CD14-positive monocyte (primary cell): Measurements from ENCODE around the gene FAF2. TPM values are rescaled to one million over a fixed set of nuclear protein-coding genes. Genes with fewer than 3 reads are reported as not detected.

Experiments
- DNase-seq, 3 donors: peaks; one replicate each; pipeline ENCODE4 v3.0.0-alpha.2; 2011 to 2022
- H2AFZ ChIP-seq: 2 replicates; pipeline ENCODE4 v1.6.0; 2012; ENCODE audit warnings: mild to moderate bottlenecking, low read depth, low read length, inconsistent platforms; ENCODE audit not compliant: insufficient read depth, poor library complexity, severe bottlenecking
- H3K27ac ChIP-seq, 2 donors: 1 replicate in 1 of 2; 2 replicates in 1 of 2; pipeline ENCODE4 v1.5.1; 2012 to 2013; ENCODE audit warnings: low read length in 2 of 2, control low read depth in 1 of 2, inconsistent platforms in 1 of 2, low read depth in 1 of 2, mild to moderate bottlenecking in 1 of 2
- H3K27me3 ChIP-seq, 2 donors: one replicate each; pipeline versions ENCODE4 v1.6.0 to v1.6.1; 2011 to 2013; ENCODE audit warnings: low read length in 2 of 2; ENCODE audit not compliant: control insufficient read depth in 2 of 2, insufficient read depth in 2 of 2
- H3K36me3 ChIP-seq, 2 donors: replicated peaks in 1 of 2; 1 replicate in 1 of 2; 2 replicates in 1 of 2; pipeline versions ENCODE4 v1.5.1 to v1.6.1; 2012 to 2013; ENCODE audit warnings: low read length in 2 of 2, control low read depth in 1 of 2, inconsistent platforms in 1 of 2, mild to moderate bottlenecking in 1 of 2; ENCODE audit not compliant: insufficient read depth in 2 of 2, control insufficient read depth in 1 of 2
- H3K4me1 ChIP-seq, 2 donors: 1 replicate in 1 of 2; 2 replicates in 1 of 2; pipeline versions ENCODE4 v1.5.1 to v1.6.1; 2012 to 2013; ENCODE audit warnings: low read length in 2 of 2, control low read depth in 1 of 2, inconsistent platforms in 1 of 2, mild to moderate bottlenecking in 1 of 2, moderate library complexity in 1 of 2; ENCODE audit not compliant: insufficient read depth in 2 of 2, control insufficient read depth in 1 of 2
- H3K4me2 ChIP-seq: replicated peaks from 2 replicates; pipeline ENCODE3; 2012; ENCODE audit warnings: low read length, moderate library complexity, mild to moderate bottlenecking; ENCODE audit not compliant: poor library complexity, severe bottlenecking; ENCODE audit errors: extremely low read depth
- H3K4me3 ChIP-seq, 3 experiments: fragments of 200-600 bp in 1 of 3; sonication (generic) in 1 of 3; replicated peaks in 1 of 3; 1 replicate in 2 of 3; 2 replicates in 1 of 3; pipeline ENCODE4 v1.5.1; 2011 to 2013; ENCODE audit warnings: low read length in 3 of 3, mild to moderate bottlenecking in 3 of 3, control low read depth in 2 of 3, low read depth in 2 of 3, inconsistent platforms in 1 of 3, moderate library complexity in 1 of 3
- H3K79me2 ChIP-seq: 2 replicates; pipeline ENCODE4 v1.6.0; 2012; ENCODE audit warnings: mild to moderate bottlenecking, control low read depth, inconsistent platforms, low read length, moderate library complexity; ENCODE audit not compliant: insufficient read depth
- H3K9ac ChIP-seq: 2 replicates; pipeline ENCODE4 v1.6.0; 2017; ENCODE audit warnings: low read length, mild to moderate bottlenecking; ENCODE audit not compliant: insufficient read depth, poor library complexity, severe bottlenecking
- H3K9me3 ChIP-seq, 2 donors: replicated peaks in 1 of 2; 1 replicate in 1 of 2; 2 replicates in 1 of 2; pipeline versions ENCODE4 v1.5.1 to v1.6.1; 2012 to 2013; ENCODE audit warnings: low read length in 2 of 2, control low read depth in 1 of 2; ENCODE audit not compliant: control insufficient read depth in 1 of 2, insufficient read depth in 1 of 2
- H4K20me1 ChIP-seq: 2 replicates; pipeline ENCODE4 v1.6.0; 2012; ENCODE audit warnings: mild to moderate bottlenecking, low read length, control low read depth, moderate library complexity; ENCODE audit not compliant: insufficient read depth
- H3K27ac Mint-ChIP-seq, 7 donors: one replicate each; pipeline ENCODE4 v1.8.0; 2020; ENCODE audit warnings: mild to moderate bottlenecking in 7 of 7, mixed read lengths in 7 of 7, moderate library complexity in 6 of 7, inconsistent platforms in 2 of 7
- H3K27me3 Mint-ChIP-seq, 3 donors: one replicate each; pipeline ENCODE4 v1.8.0; 2021 to 2022; ENCODE audit warnings: low read depth in 3 of 3, mild to moderate bottlenecking in 3 of 3, mixed read lengths in 3 of 3, moderate library complexity in 3 of 3, inconsistent platforms in 1 of 3
- H3K36me3 Mint-ChIP-seq, 2 donors: one replicate each; pipeline ENCODE4 v1.8.0; 2020; ENCODE audit warnings: mixed read lengths in 2 of 2, inconsistent platforms in 1 of 2, mild to moderate bottlenecking in 1 of 2
- H3K4me1 Mint-ChIP-seq: one replicate; pipeline ENCODE4 v1.8.0; 2020; ENCODE audit warnings: mild to moderate bottlenecking, mixed read lengths
- H3K4me3 Mint-ChIP-seq, 2 donors: one replicate each; pipeline ENCODE4 v1.8.0; 2020; ENCODE audit warnings: mild to moderate bottlenecking in 2 of 2, mixed read lengths in 2 of 2, moderate library complexity in 1 of 2
- H3K9me3 Mint-ChIP-seq, 7 donors: one replicate each; pipeline ENCODE4 v1.8.0; 2020 to 2022; ENCODE audit warnings: mixed read lengths in 7 of 7, mild to moderate bottlenecking in 6 of 7, moderate library complexity in 6 of 7, inconsistent platforms in 2 of 7
- WGBS: methylation state at CpG from one replicate; pipeline ENCODE4 v1.1.5; 2013; ENCODE audit warnings: missing lambda C conversion rate; ENCODE audit not compliant: insufficient coverage; 5-methylcytosine and 5-hydroxymethylcytosine counted together
- intact Hi-C, 2 donors: fragments of 100-400 bp; cut with micrococcal nuclease; formaldehyde crosslinking; loops; one replicate each; pipeline versions ENCODE4 v1.15.0 to v1.15.1; 2023
- polyA plus RNA-seq, 3 donors: library from polyadenylated mRNA; depleted of rRNA in 1 of 3; unstranded in 2 of 3; stranded (reverse) in 1 of 3; fragments of 300-500 nt in 2 of 3; fragments of >200 nt in 1 of 3; fragmentation: Illumina TruSeq in 2 of 3; gene quantifications; 1 replicate in 2 of 3; 2 replicates in 1 of 3; pipeline ENCODE4 v1.2.3, GENCODE V29; 2012 to 2021
- TF ChIP-seq, protein P1 (sequence below): fragments of 200-600 bp; IDR thresholded peaks from one replicate; pipeline ENCODE4 v1.8.0; 2022; ENCODE audit warnings: antibody characterized with exemption, mild to moderate bottlenecking

The FAF2 gene
- polyA plus RNA-seq, 3 donors = 11.5 to 14.8 (median 12.2) TPM

DNA sequence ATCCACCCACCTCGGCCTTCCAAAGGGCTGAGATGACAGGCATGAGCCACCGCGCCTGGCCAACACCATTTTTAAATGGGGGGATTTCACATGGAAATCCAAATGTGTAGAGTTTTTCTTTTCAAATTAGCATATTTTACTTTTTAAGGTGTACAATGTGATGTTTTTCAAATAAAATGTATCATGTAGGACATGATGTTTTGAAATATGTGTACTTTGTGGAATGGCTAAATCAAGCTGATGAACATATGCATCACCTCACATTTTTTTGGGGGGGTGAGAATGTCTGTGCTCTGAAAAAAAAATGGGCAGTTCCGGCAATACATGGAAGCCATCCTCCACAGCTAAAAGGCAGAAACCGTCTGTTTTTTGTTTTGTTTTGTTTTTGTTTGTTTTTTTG lies 3.4 kb upstream of the FAF2 start:
- Histone ChIP-seq H3K9ac (no peak overlapping the region), H3K27me3 (no peaks in the 10 kb centered on the region), H4K20me1 (no peaks in the 10 kb centered on the region), H3K4me1 (peaks cover 24 to 25% of the 10 kb centered on the region in 2 donors), H3K79me2 (peaks cover 22% of the 10 kb centered on the region), H3K27ac (no peak overlapping the region), H2AFZ (no peak overlapping the region), H3K36me3 (no peaks in the 10 kb centered on the region), H3K9me3 (no peaks in the 10 kb centered on the region), H3K4me2 (no peak overlapping the region), H3K4me3 (no peak overlapping the region)
- TF ChIP-seq, protein P1, sequence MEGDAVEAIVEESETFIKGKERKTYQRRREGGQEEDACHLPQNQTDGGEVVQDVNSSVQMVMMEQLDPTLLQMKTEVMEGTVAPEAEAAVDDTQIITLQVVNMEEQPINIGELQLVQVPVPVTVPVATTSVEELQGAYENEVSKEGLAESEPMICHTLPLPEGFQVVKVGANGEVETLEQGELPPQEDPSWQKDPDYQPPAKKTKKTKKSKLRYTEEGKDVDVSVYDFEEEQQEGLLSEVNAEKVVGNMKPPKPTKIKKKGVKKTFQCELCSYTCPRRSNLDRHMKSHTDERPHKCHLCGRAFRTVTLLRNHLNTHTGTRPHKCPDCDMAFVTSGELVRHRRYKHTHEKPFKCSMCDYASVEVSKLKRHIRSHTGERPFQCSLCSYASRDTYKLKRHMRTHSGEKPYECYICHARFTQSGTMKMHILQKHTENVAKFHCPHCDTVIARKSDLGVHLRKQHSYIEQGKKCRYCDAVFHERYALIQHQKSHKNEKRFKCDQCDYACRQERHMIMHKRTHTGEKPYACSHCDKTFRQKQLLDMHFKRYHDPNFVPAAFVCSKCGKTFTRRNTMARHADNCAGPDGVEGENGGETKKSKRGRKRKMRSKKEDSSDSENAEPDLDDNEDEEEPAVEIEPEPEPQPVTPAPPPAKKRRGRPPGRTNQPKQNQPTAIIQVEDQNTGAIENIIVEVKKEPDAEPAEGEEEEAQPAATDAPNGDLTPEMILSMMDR = no peak
- intact Hi-C loops = loop anchor here (5.0 kb wide), 1 partner anchor 93 kb away; the partner anchor contains the start of gene RNF44 (in 2 of the 2)
- Mint-ChIP-seq H3K27me3 (peaks cover 0 to 2% (median 2%) of the 10 kb centered on the region in 3 donors), H3K4me1 (peaks cover 23% of the 10 kb centered on the region), H3K4me3 (no peak overlapping the region), H3K36me3 (peaks cover 0 to 2% of the 10 kb centered on the region in 2 donors), H3K9me3 (peaks cover 0 to 4% (median 0%) of the 10 kb centered on the region in 7 donors), H3K27ac (no peak overlapping the region)
- no CpG with 5 or more reads among the region's 5 CpGs for WGBS
- no peak for DNase-seq

DNA sequence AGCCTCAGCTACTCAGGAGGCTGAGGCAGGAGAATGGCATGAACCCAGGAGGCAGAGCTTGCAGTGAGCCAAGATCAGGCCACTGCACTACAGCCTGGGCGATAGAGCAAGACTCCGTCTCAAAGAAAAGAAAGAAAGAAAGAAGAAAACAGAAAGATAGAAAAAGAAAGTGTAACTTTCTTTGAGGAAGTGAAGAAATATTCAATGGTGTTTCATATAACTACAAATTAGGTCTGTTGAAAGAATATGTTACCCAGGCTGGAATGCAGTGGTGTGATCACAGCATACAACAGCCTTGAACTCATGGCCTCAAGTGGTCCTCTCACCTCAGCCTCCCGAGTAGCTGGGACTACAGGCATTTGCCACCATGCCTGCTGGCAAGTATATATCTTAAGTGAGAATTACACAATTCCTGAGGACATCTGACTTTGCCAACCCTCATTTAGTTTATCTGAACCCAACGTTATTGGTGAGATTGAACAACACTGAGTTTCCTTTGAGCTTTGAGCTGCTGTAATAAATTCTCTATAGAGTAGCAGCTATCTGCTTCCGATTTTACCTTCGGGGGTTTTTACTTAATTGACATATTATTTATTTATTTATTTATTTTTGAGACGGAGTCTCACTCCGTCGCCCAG lies 2.0 kb upstream of the FAF2 start:
- Mint-ChIP-seq H3K4me1 (peaks cover 23% of the 10 kb centered on the region), H3K4me3 (peak overlapping the region; percentile 20 to 21), H3K27me3 (peaks cover 0 to 4% (median 2%) of the 10 kb centered on the region in 3 donors), H3K36me3 (peaks cover 0 to 2% of the 10 kb centered on the region in 2 donors), H3K27ac (no peak overlapping the region), H3K9me3 (peaks cover 0 to 4% (median 0%) of the 10 kb centered on the region in 7 donors)
- intact Hi-C loops = loop anchor here (2.0 to 5.0 kb wide), 2 partner anchors 29 to 91 kb away; partner anchors contain the start of genes RNF44 (in 2 of the 2) and CLTB (in 1 of the 2)
- DNase-seq = peak in 1 of 3 donors; percentile 4
- Histone ChIP-seq H3K9ac (no peak overlapping the region), H3K36me3 (no peaks in the 10 kb centered on the region), H3K27me3 (no peaks in the 10 kb centered on the region), H3K79me2 (peaks cover 36% of the 10 kb centered on the region), H3K4me1 (peaks cover 24 to 25% of the 10 kb centered on the region in 2 donors), H3K4me2 (no peak overlapping the region), H3K9me3 (no peaks in the 10 kb centered on the region), H2AFZ (no peak overlapping the region), H4K20me1 (no peaks in the 10 kb centered on the region), H3K27ac (no peak overlapping the region), H3K4me3 (no peak overlapping the region)
- TF ChIP-seq, protein P1 = no peak
- 100% methylated on average over 2 of the region's 9 CpGs for WGBS
